ENCODE measurements around the gene SCN1B. TPM values are rescaled to one million over a fixed set of nuclear protein-coding genes. Genes with fewer than 3 reads are reported as not detected.

The SCN1B gene
- total RNA-seq: 5.5 and 5.6 TPM in 2 replicates

DNA sequence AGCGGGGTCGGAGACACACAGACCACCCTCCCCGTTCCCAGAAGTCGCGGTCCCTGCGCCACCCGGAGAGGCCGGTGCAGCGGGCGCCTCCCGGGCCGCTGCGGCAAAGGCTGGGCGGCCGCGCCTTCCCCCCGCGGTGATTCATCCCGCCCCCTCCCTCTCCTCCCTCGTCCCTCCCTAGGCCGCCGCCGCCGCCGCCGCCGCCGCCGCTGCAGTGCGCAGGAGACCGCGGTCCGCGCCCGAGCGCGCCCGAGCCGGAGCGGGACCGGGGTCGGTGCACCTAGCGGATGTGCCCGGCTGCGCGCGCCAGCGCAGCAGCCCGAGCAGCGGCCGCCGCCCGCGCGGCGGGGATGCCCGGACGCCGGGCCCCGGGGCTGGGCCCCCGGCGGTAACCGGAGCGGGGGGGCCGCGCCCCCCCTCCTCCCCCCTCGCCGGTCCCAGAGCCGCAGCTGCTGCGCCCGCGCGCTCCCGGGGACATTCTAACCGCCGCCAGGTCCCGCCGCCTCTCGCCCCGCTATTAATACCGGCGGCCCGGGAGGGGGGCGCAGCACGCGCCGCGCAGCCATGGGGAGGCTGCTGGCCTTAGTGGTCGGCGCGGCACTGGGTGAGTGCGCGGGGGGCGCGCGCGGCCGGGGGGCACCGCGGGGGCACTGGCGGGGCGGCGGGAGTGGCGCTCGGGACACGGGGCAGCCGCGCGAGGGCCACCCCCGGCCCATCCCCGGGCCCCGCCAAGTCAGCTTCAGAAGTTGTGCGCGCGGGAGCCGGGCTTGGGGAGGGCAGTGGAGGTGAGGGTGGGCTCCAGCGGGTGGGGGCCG, at the start of gene SCN1B:
Gene SCN1B, plus strand, starts transcription at position 214 of the 815 bp plus-strand sequence. Its CDS starts 351 bp downstream, at position 565.

DNA sequence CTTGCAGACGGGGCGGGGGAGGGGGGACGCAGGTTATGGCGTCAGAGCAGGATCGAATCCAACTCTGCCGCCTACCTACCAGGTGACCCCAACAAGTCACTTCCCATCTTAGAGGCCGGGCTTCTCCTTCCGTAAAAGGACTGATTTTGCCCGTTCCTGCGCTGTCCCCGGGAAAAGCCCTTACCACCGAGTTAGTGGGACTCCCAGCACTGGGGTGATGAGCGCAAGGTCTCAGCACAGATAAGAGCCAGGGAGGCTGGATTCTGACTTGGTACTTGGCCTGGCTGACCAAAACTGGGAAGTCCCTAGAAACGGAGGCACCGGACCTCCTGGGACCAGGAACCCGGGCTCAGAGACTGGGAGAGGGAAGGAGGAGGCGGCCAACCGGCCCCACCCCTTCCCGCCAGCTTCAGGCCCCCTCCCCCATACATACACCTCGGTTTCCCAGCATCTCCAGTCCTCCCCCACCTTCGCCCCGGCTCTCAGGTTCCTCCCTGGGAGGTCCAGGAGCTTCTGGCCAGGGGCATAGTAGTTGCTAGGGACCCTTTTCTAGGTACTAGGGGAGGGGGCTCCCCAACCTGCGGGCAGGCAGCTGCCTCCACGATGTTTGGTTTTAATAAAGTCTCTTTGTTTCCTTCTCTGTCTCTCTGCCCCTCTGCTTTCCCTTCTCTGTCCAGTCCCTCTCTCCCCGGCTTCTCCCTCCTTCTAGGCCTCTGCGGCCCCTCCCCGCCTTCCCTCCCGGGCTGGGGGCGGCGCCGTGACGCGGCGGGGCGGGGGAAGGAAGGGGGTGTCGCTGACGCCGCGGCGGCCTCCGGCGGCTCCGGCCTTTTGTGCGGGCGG, 30.6 kb upstream of the SCN1B start, which contains the start of gene GRAMD1A:
Gene GRAMD1A, plus strand, starts transcription at position 826 of the 840 bp plus-strand sequence. CDS start 156 bp downstream, outside the sequence.

DNA sequence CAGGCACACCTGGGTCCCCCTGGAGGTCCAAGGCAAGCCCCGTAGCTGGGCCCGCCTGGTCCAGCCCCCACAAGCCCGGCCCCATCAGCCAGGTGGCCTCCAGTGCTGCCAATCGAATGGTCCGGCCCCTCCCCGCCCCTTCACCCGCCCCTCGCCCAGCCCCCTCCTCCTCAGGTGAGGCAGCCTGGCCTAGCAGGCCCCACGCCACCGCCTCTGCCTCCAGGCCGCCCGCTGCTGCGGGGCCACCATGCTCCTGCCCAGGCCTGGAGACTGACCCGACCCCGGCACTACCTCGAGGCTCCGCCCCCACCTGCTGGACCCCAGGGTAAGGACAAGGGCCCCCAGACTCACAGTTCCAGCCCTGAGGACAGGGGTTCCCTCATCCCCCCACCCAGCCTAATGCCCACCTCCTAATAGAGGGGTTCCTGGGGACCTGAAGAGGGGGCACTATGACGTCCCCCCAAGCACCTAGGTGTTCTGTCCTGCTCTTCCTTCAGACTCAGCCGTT, 11.3 kb downstream of the SCN1B start, which contains the start of gene HPN:
Gene HPN, plus strand, starts transcription at position 174 of the 508 bp plus-strand sequence. CDS start 786 bp downstream, outside the sequence.

Other genes with a start within 250 kb of the SCN1B start
- 3.1 and 3.9 TPM in 2 replicates for gene ZNF30, start 103.6 kb upstream of the SCN1B start, total RNA-seq
- 5.1 and 6.5 TPM in 2 replicates for gene ZNF792, start 66.2 kb upstream of the SCN1B start, total RNA-seq
- gene GRAMD1A, start 30.1 kb upstream of the SCN1B start, total RNA-seq: 27.0 and 43.5 TPM in 2 replicates
- not detected in 2 replicates for gene HPN, start 11.3 kb downstream of the SCN1B start, total RNA-seq
- gene FXYD3, start 85.4 kb downstream of the SCN1B start, total RNA-seq: not detected in 2 replicates
- under 0.01 and 0.05 TPM in 2 replicates for gene LGI4, start 104.6 kb downstream of the SCN1B start, total RNA-seq
- 2.1 TPM in 1 of 2 replicates, not detected in the other for gene FXYD1, start 108.4 kb downstream of the SCN1B start, total RNA-seq
- gene FXYD7, start 112.8 kb downstream of the SCN1B start, total RNA-seq: not detected in 2 replicates
- 17.2 and 30.4 TPM in 2 replicates for gene FXYD5, start 124.3 kb downstream of the SCN1B start, total RNA-seq
- not detected in 2 replicates for gene FAM187B, start 198.3 kb downstream of the SCN1B start, total RNA-seq
- gene LSR, start 218.5 kb downstream of the SCN1B start, total RNA-seq: 0.46 and 0.59 TPM in 2 replicates
- gene USF2, start 238.5 kb downstream of the SCN1B start, total RNA-seq: 45.1 and 52.6 TPM in 2 replicates